GM23248 (cell line): ENCODE results near the gene SMARCD1. TPM values are rescaled to one million over a fixed set of nuclear protein-coding genes. Genes with fewer than 3 reads are reported as not detected.

Experiments
- DNase-seq: peaks from one replicate; pipeline ENCODE4 v3.0.0-alpha.2; 2015
- H2AFZ ChIP-seq: fragments of 200-600 bp; sonication (generic); 2 replicates; pipeline ENCODE4 v1.6.1; 2016; ENCODE audit warnings: antibody characterized with exemption
- H3F3A ChIP-seq: fragments of 200-600 bp; sonication (generic); 2 replicates; pipeline ENCODE4 v1.6.1; 2016; ENCODE audit warnings: mild to moderate bottlenecking, antibody characterized with exemption, mixed run types; ENCODE audit not compliant: insufficient read depth
- H3K27ac ChIP-seq: fragments of 200-600 bp; sonication (generic); 2 replicates; pipeline ENCODE4 v1.5.1; 2016; ENCODE audit warnings: mild to moderate bottlenecking
- H3K27me3 ChIP-seq: fragments of 200-600 bp; sonication (generic); replicated peaks from 2 replicates; pipeline ENCODE4 v1.6.1; 2016; ENCODE audit warnings: mild to moderate bottlenecking; ENCODE audit not compliant: insufficient read depth
- H3K36me3 ChIP-seq: fragments of 200-600 bp; sonication (generic); 2 replicates; pipeline ENCODE4 v1.6.1; 2016; ENCODE audit warnings: low read depth, mild to moderate bottlenecking
- H3K4me1 ChIP-seq: fragments of 200-600 bp; sonication (generic); 2 replicates; pipeline ENCODE4 v1.6.1; 2016; ENCODE audit warnings: mild to moderate bottlenecking; ENCODE audit not compliant: insufficient read depth
- H3K4me2 ChIP-seq: fragments of 200-600 bp; sonication (generic); one replicate; pipeline ENCODE4 v1.6.1; 2016; ENCODE audit warnings: mild to moderate bottlenecking; ENCODE audit not compliant: unreplicated experiment
- H3K4me3 ChIP-seq: fragments of 200-600 bp; sonication (generic); 2 replicates; pipeline ENCODE4 v1.5.1; 2016; ENCODE audit warnings: mild to moderate bottlenecking
- H3K79me2 ChIP-seq: fragments of 200-600 bp; sonication (generic); 2 replicates; pipeline ENCODE4 v1.6.1; 2016; ENCODE audit warnings: mild to moderate bottlenecking; ENCODE audit not compliant: insufficient read depth
- H3K9ac ChIP-seq: fragments of 200-600 bp; sonication (generic); 2 replicates; pipeline ENCODE4 v1.6.1; 2016; ENCODE audit warnings: mild to moderate bottlenecking
- H3K9me2 ChIP-seq: fragments of 200-600 bp; sonication (generic); 2 replicates; pipeline ENCODE4 v1.6.1; 2016; ENCODE audit warnings: mixed run types, mild to moderate bottlenecking, moderate library complexity; ENCODE audit not compliant: insufficient read depth
- H3K9me3 ChIP-seq: fragments of 200-600 bp; sonication (generic); one replicate; pipeline ENCODE4 v1.6.1; 2017; ENCODE audit warnings: low read depth
- H4K20me1 ChIP-seq: fragments of 200-600 bp; sonication (generic); 2 replicates; pipeline ENCODE4 v1.6.0; 2016; ENCODE audit not compliant: insufficient read depth
- EZH2 ChIP-seq: fragments of 200-600 bp; sonication (generic); IDR thresholded peaks from 2 replicates; pipeline ENCODE4 v1.6.1; 2018; ENCODE audit warnings: antibody characterized with exemption, mild to moderate bottlenecking; ENCODE audit not compliant: insufficient read depth, poor library complexity, severe bottlenecking
- EZH2phosphoT487 ChIP-seq: fragments of 200-600 bp; sonication (generic); IDR thresholded peaks from 2 replicates; pipeline ENCODE4 v1.6.1; 2018; ENCODE audit warnings: antibody characterized with exemption, moderate library complexity, mild to moderate bottlenecking, low read depth; ENCODE audit not compliant: insufficient read depth
- WGBS, 2 experiments: methylation state at CpG; one replicate each; pipeline ENCODE4 v1.1.6; 2015 to 2017; ENCODE audit warnings: low lambda C conversion rate in 2 of 2, low coverage in 1 of 2; ENCODE audit errors: missing lambda C conversion rate in 2 of 2; 5-methylcytosine and 5-hydroxymethylcytosine counted together
- in situ Hi-C: fragments of 300-500 bp; cut with MboI; formaldehyde crosslinking; loops from 2 replicates; pipeline ENCODE4 v1.15.0; 2020
- polyA plus RNA-seq: library from polyadenylated mRNA; unstranded; fragments of >200 nt; fragmentation: Nextera tagmentation; extraction: Ambion mirVana; gene quantifications from 2 replicates; pipeline ENCODE4 v1.2.1, GENCODE V29; 2016
- total RNA-seq: library from RNA; depleted of rRNA; stranded (reverse); fragments of >200 nt; shearing (Covaris generic); gene quantifications from 2 replicates; pipeline ENCODE4 v1.2.3, GENCODE V29; 2014

Gene SMARCD1
- total and polyA plus RNA-seq, 2 experiments from 2014 or later = 6.4 to 41.9 TPM

DNA sequence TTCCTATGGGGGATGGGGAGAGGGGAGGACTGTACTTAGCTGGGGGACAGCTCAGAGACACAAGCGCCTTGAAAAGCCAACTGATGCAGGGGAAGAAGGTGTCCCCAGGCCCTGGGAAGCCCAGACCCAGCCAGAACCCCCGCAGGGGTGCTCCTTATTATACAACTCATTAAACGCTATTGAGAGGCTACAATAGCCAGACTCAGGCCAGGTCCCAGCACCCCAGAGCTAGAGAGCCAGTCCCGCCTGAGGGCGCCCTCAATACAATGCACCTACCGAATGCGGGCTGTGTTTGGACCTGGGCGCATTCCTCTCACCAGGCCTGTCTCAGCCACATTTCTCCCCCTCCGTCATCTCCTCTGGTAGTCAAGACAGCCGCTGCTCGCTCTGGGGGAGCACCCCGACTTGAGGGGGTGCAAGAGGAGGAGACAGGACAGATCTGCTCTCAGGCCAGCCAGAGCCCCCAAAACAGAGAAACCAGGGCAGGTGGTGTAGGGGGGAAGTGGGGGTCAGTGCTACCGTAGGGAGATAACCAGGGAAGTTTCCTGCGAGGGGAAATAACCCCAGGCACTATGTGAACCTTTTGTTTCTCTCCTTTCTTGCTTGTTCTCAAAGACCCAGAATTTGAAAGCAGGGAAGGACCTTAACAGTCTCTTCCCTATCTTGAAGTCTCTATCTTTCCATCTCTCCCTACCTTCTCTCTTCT, 33.9 kb upstream of the SMARCD1 start:
- no peaks in the 10 kb centered on the region for H4K20me1 ChIP-seq
- H3K4me1 ChIP-seq = no peaks in the 10 kb centered on the region
- no peak for TF ChIP-seq EZH2phosphoT487
- TF ChIP-seq EZH2 = no peak
- H3K9me3 ChIP-seq = no peaks in the 10 kb centered on the region
- no peak overlapping the region for H3K27ac ChIP-seq
- H3K4me3 ChIP-seq = no peak overlapping the region
- no peaks in the 10 kb centered on the region for H3K79me2 ChIP-seq
- H3K9me2 ChIP-seq = no peaks in the 10 kb centered on the region
- H3K36me3 ChIP-seq = no peaks in the 10 kb centered on the region
- no peak overlapping the region for H3K9ac ChIP-seq
- no peak overlapping the region for H3K4me2 ChIP-seq
- H2AFZ ChIP-seq = no peak overlapping the region
- H3K27me3 ChIP-seq = peaks cover 9% of the 10 kb centered on the region; the same call in 1 of the 2 replicates
- DNase-seq = no peak
- WGBS, 2 experiments = 88 to 92% methylated on average over 14 of the region's 14 CpGs
- H3F3A ChIP-seq = no peaks in the 10 kb centered on the region; the same call in 1 of the 2 replicates
- in situ Hi-C loops = loop anchor here (10.0 to 25.0 kb wide), 2 partner anchors 189 to 276 kb away; no protein-coding TSS in a partner anchor

DNA sequence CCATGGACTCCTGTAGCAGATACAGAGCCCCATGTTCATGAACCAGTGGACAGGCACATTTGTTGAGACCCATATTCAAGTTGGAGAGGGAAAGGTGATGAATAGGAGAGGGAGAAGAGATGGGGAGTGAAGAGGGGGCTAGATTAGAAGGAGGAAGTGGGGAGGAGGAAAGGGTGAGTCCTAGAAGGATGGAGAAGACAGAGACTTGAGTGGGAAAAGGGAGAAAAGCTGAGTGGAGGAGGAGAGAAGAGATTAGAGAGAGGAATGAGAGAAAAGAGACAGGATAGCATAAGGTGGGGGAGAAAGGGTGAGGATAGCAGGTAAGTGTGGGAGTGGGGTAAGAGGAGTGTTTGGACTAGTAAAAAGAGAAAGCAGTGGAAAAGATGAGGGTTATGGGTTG, 32.6 kb upstream of the SMARCD1 start:
- Histone ChIP-seq H3K4me3 (no peak overlapping the region), H3K9ac (no peak overlapping the region), H3K4me1 (no peaks in the 10 kb centered on the region), H3K36me3 (no peaks in the 10 kb centered on the region), H3K27ac (no peak overlapping the region), H2AFZ (no peak overlapping the region), H3K9me3 (no peaks in the 10 kb centered on the region), H3K79me2 (no peaks in the 10 kb centered on the region), H3K4me2 (no peak overlapping the region), H3F3A (no peaks in the 10 kb centered on the region; the same call in 1 of the 2 replicates), H3K9me2 (no peaks in the 10 kb centered on the region), H4K20me1 (no peaks in the 10 kb centered on the region), H3K27me3 (peaks cover 9% of the 10 kb centered on the region; the same call in 1 of the 2 replicates)
- in situ Hi-C loops = loop anchor here (10.0 to 25.0 kb wide), 2 partner anchors 190 to 278 kb away; no protein-coding TSS in a partner anchor
- no peak for TF ChIP-seq EZH2phosphoT487
- TF ChIP-seq EZH2 = no peak
- DNase-seq = no peak

DNA sequence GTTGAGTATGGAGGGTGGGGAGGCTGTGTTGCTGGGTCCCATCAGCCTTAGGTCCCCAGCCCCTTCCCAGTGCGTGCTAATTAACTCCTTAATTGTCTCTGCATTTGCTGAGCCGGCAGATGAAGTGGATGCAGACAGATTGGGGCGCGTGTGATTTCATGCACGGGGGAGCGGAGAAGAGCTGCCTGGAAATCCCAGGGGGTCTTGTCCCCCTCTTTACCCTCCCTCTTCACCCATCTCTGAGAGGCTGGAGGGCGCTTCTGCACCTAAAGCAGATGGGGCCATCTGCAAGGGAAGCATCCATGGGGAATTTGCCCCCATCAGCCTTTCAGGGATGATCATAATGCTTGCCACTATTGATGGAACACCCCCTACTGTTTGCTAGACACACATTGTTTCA, 32.2 kb upstream of the SMARCD1 start:
- Histone ChIP-seq H3K4me1 (no peaks in the 10 kb centered on the region), H3K36me3 (no peaks in the 10 kb centered on the region), H3F3A (no peaks in the 10 kb centered on the region; the same call in 1 of the 2 replicates), H4K20me1 (no peaks in the 10 kb centered on the region), H3K4me2 (no peak overlapping the region), H2AFZ (no peak overlapping the region), H3K27me3 (peaks cover 9% of the 10 kb centered on the region; the same call in 1 of the 2 replicates), H3K79me2 (no peaks in the 10 kb centered on the region), H3K27ac (no peak overlapping the region), H3K9ac (no peak overlapping the region), H3K4me3 (no peak overlapping the region), H3K9me2 (no peaks in the 10 kb centered on the region), H3K9me3 (no peaks in the 10 kb centered on the region)
- in situ Hi-C loops = loop anchor here (10.0 to 25.0 kb wide), 2 partner anchors 191 to 278 kb away; no protein-coding TSS in a partner anchor
- DNase-seq = no peak
- 73 to 75% methylated on average over 7 of the region's 7 CpGs for WGBS, 2 experiments
- TF ChIP-seq EZH2 = no peak
- TF ChIP-seq EZH2phosphoT487 = no peak

DNA sequence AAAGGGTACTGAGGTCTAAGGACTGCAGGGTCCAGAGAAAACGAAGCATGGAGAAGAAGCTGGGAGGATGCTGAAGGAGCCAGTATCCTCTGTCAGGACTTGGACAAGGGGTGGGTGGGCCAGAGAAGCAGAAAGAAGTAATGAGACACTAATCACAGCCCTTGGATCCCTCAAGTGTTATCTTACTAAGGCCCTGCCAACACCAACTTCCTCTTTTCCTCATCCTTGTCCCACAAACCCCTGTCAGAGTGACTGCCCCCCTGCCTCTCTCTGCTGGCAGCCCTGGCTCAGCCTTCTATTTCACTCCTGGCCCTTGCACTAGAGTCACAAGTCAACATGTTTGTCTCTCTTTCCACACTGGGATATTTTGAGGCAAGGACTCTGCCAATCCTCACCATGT, 31.6 kb upstream of the SMARCD1 start:
- no peaks in the 10 kb centered on the region for H3K4me1 ChIP-seq
- WGBS, 2 experiments = 30 to 44% methylated on average over 1 of the region's 1 CpG
- in situ Hi-C loops = loop anchor here (10.0 to 25.0 kb wide), 2 partner anchors 191 to 279 kb away; no protein-coding TSS in a partner anchor

More for the DNA sequence above, 31.6 kb upstream of the SMARCD1 start:
- peaks cover 9% of the 10 kb centered on the region; the same call in 1 of the 2 replicates for H3K27me3 ChIP-seq
- no peaks in the 10 kb centered on the region for H3K9me2 ChIP-seq
- H3K9me3 ChIP-seq = no peaks in the 10 kb centered on the region
- no peaks in the 10 kb centered on the region for H3K36me3 ChIP-seq
- no peaks in the 10 kb centered on the region; the same call in 1 of the 2 replicates for H3F3A ChIP-seq
- H3K79me2 ChIP-seq = no peaks in the 10 kb centered on the region
- H4K20me1 ChIP-seq = no peaks in the 10 kb centered on the region
- H3K9ac ChIP-seq = no peak overlapping the region
- no peak for TF ChIP-seq EZH2
- no peak for TF ChIP-seq EZH2phosphoT487
- no peak overlapping the region for H3K4me2 ChIP-seq
- no peak overlapping the region for H3K4me3 ChIP-seq
- no peak overlapping the region for H3K27ac ChIP-seq
- H2AFZ ChIP-seq = no peak overlapping the region
- no peak for DNase-seq
